ENCODE measurements around the gene EFNA5. TPM values are rescaled to one million over a fixed set of nuclear protein-coding genes. Genes with fewer than 3 reads are reported as not detected.

The EFNA5 gene
- total and polyA plus RNA-seq, 2 of the 8 experiments (the other 6 are each of a cell fraction or from before 2014, with no cell fraction given): 9.6 to 21.8 TPM

DNA sequence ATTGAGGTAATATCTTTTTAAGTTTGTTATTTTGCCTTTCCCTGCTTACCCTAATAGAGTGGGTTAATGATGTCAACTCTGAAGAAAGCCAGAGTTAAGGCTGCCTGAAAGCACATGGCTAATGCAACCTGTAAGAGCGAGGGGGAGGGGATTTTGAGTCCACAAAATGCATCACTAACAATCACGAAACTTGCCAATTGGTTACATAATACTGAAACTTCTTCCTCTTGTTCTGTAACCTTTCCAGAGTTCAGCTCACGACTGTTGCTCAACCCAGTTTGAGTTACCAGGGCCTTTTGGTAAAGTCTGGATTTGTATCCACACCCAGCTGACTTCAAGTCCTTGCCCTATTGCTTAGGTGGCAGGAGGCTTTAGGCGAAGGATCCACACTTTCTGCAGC lies 308.8 kb downstream of the EFNA5 start:
- no peak overlapping the region for H3K4me3 ChIP-seq (ENCODE audit: extremely low read depth in 1 of 4, insufficient read depth in 2 of 4, low read depth in 3 of 4, low read length in 4 of 4)
- no peak overlapping the region for H3K27ac ChIP-seq (ENCODE audit: low read depth, low read length)
- H4K5ac ChIP-seq (ENCODE audit: insufficient read length, low read depth, low read length): no peak overlapping the region
- H3K56ac ChIP-seq (replicated peaks; ENCODE audit: insufficient read length, low read depth, low read length): no peak overlapping the region
- CTCF ChIA-PET (ENCODE audit: partially characterized antibody): no interaction called here
- DNase-seq (ENCODE audit: low read depth in 1 of 2, low spot score in 2 of 2) (no peak), FAIRE-seq (no peak)
- no peak overlapping the region for H3K4ac ChIP-seq (replicated peaks; ENCODE audit: insufficient read length, low read depth, low read length)
- H2AK5ac ChIP-seq (ENCODE audit: low read depth, low read length): no peak overlapping the region
- no peak overlapping the region for H2BK5ac ChIP-seq (ENCODE audit: low read depth, low read length)
- no peak overlapping the region for H4K91ac ChIP-seq (replicated peaks; ENCODE audit: insufficient read length, low read length)
- H3K4me2 ChIP-seq (ENCODE audit: insufficient read depth in 1 of 2, low read depth in 2 of 2, low read length in 2 of 2): no peak overlapping the region
- no peak overlapping the region for H2BK120ac ChIP-seq (replicated peaks; ENCODE audit: low read depth, low read length)
- no peak overlapping the region for H2AFZ ChIP-seq (ENCODE audit: low read length)
- no peak overlapping the region for H3K18ac ChIP-seq (ENCODE audit: extremely low read depth, low read length)
- no peaks in the 10 kb centered on the region for H4K20me1 ChIP-seq (replicated peaks in 1 of 2; ENCODE audit: control insufficient read depth in 1 of 2, insufficient read depth in 2 of 2, low read length in 2 of 2)
- no peak overlapping the region for H3K9ac ChIP-seq (replicated peaks in 1 of 4; ENCODE audit: extremely low read depth in 1 of 4, low read depth in 3 of 4, low read length in 3 of 4)
- H3K79me1 ChIP-seq (ENCODE audit: low read depth, low read length): no peaks in the 10 kb centered on the region
- H3K23me2 ChIP-seq (ENCODE audit: low read depth, low read length): no peaks in the 10 kb centered on the region
- no peak overlapping the region for H2BK12ac ChIP-seq (ENCODE audit: low read depth, low read length)
- no peaks in the 10 kb centered on the region for H3K27me3 ChIP-seq (replicated peaks in 1 of 4; ENCODE audit: control insufficient read depth in 3 of 4, extremely low read depth in 1 of 4, insufficient read depth in 3 of 4, low read length in 3 of 4)
- no peak for TF ChIP-seq EP300 (IDR thresholded peaks at IDR 0.05; ENCODE audit: borderline replicate concordance in 1 of 2, low read depth in 2 of 2, low read length in 2 of 2)
- H2BK20ac ChIP-seq (ENCODE audit: low read length): no peak overlapping the region
- no peak overlapping the region for H3K23ac ChIP-seq (ENCODE audit: insufficient read length)
- H3K14ac ChIP-seq (ENCODE audit: insufficient read length): no peak overlapping the region
- no peaks in the 10 kb centered on the region for H3K36me3 ChIP-seq (ENCODE audit: control insufficient read depth in 2 of 4, insufficient read depth in 4 of 4, low read length in 3 of 4)
- peaks cover 0 to 6% (median 0%) of the 10 kb centered on the region in 4 experiments; a peak in 2 of 7 replicates for H3K4me1 ChIP-seq (replicated peaks in 1 of 4; ENCODE audit: control insufficient read depth in 3 of 4, insufficient read depth in 4 of 4, low read length in 3 of 4)
- 95% methylated on average over 4 of the region's 4 CpGs; no CpG with 5 or more reads in 1 of the 2 experiments for WGBS, 2 experiments (ENCODE audit: extremely low coverage in 1 of 2, insufficient coverage in 1 of 2, insufficient read length in 1 of 2, insufficient replicate concordance in 2 of 2, low coverage in 1 of 2, low lambda C conversion rate in 2 of 2, missing lambda C conversion rate in 1 of 2)
- no peak overlapping the region for H4K8ac ChIP-seq (ENCODE audit: extremely low read depth, insufficient read depth, low read length)
- H2BK15ac ChIP-seq (ENCODE audit: low read length): no peak overlapping the region
- H3K79me2 ChIP-seq (ENCODE audit: control insufficient read depth in 1 of 2, insufficient read depth in 2 of 2, low read length in 2 of 2): no peaks in the 10 kb centered on the region
- no peaks in the 10 kb centered on the region for H3K9me3 ChIP-seq (ENCODE audit: insufficient read depth in 2 of 2, low read depth in 1 of 2, low read length in 1 of 2)
- POLR2A ChIA-PET (ENCODE audit: partially characterized antibody): no interaction called here

Data from H1 (cell line).